Measurements from ENCODE around the gene NECTIN3. TPM values are rescaled to one million over a fixed set of nuclear protein-coding genes. Genes with fewer than 3 reads are reported as not detected.

The NECTIN3 gene
- total RNA-seq, 1 experiment from 2014 or later = 53.7 TPM

DNA sequence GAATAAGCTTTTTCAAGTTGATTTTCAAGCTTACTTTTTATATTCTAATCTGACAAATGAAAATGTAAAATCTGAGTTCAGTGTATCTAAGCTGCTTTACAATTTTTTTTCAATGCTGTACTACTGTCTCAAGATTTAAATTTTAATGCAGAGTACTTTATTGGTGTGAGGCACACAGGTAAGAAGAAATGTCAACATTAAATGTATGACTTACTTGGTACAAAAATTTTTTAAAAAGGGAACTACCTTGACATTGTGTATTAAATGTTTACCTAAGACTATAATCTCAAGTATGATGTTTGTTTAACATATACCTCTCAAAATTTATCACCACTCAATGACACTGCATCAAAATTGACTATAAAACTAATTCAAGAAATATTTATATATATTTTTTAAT lies 62.7 kb downstream of the NECTIN3 start:
- H3K23me2 ChIP-seq (ENCODE audit: insufficient read length, low read depth, low read length, poor library complexity, severe bottlenecking) = no peaks in the 10 kb centered on the region
- Mint-ChIP-seq H3K36me3 (ENCODE audit: insufficient read depth in 1 of 3, low read depth in 3 of 3) (peaks cover 0 to 11% (median 6%) of the 10 kb centered on the region in 3 experiments; a peak in 4 of 7 replicates), H3K27me3 (ENCODE audit: low read depth) (no peaks in the 10 kb centered on the region), H3K4me1 (no peaks in the 10 kb centered on the region), H3K9me3 (no peaks in the 10 kb centered on the region), H3K27ac (no peak overlapping the region), H3K4me3 (no peak overlapping the region)
- no peak overlapping the region for H4K91ac ChIP-seq (ENCODE audit: insufficient read length, low read depth, low read length)
- H3K4me2 ChIP-seq (ENCODE audit: insufficient read depth, insufficient read length, low read length) = no peak overlapping the region
- H2BK12ac ChIP-seq (ENCODE audit: insufficient read length, low read depth, low read length) = no peak overlapping the region
- H3K4ac ChIP-seq (ENCODE audit: low read depth, low read length) = no peak overlapping the region
- no peaks in the 10 kb centered on the region for H3K27me3 ChIP-seq (ENCODE audit: insufficient read depth, low read length)
- H2BK20ac ChIP-seq (ENCODE audit: low read depth, low read length, poor library complexity, severe bottlenecking) = no peak overlapping the region
- no peaks in the 10 kb centered on the region for H3K4me1 ChIP-seq (ENCODE audit: insufficient read depth, low read length)
- TF ChIP-seq, protein P1, sequence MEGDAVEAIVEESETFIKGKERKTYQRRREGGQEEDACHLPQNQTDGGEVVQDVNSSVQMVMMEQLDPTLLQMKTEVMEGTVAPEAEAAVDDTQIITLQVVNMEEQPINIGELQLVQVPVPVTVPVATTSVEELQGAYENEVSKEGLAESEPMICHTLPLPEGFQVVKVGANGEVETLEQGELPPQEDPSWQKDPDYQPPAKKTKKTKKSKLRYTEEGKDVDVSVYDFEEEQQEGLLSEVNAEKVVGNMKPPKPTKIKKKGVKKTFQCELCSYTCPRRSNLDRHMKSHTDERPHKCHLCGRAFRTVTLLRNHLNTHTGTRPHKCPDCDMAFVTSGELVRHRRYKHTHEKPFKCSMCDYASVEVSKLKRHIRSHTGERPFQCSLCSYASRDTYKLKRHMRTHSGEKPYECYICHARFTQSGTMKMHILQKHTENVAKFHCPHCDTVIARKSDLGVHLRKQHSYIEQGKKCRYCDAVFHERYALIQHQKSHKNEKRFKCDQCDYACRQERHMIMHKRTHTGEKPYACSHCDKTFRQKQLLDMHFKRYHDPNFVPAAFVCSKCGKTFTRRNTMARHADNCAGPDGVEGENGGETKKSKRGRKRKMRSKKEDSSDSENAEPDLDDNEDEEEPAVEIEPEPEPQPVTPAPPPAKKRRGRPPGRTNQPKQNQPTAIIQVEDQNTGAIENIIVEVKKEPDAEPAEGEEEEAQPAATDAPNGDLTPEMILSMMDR (conservative IDR thresholded peaks at IDR 0.05) = no peak
- H3K14ac ChIP-seq (ENCODE audit: insufficient read depth, low read length) = no peak overlapping the region
- no peaks in the 10 kb centered on the region for H3K9me3 ChIP-seq (ENCODE audit: control insufficient read depth, low read depth, low read length)
- no peaks in the 10 kb centered on the region for H4K20me1 ChIP-seq (ENCODE audit: control insufficient read depth, insufficient read depth, insufficient read length)
- no peak overlapping the region for H3K23ac ChIP-seq (ENCODE audit: insufficient read length, low read depth, low read length)
- no peak overlapping the region for H3K9ac ChIP-seq (ENCODE audit: extremely low read depth, insufficient read length, low read length)
- no peak overlapping the region for H3K18ac ChIP-seq (ENCODE audit: insufficient read length, low read depth, low read length)
- no peak overlapping the region for H2BK15ac ChIP-seq (ENCODE audit: low read depth, low read length)
- no peaks in the 10 kb centered on the region for H3K79me2 ChIP-seq (ENCODE audit: insufficient read depth, low read length)
- no peak overlapping the region for H2BK120ac ChIP-seq (ENCODE audit: low read depth, low read length, poor library complexity, severe bottlenecking)
- no peak overlapping the region for H4K8ac ChIP-seq (replicated peaks; ENCODE audit: insufficient read length, low read depth, low read length)
- no peak overlapping the region for H4K5ac ChIP-seq (ENCODE audit: insufficient read length, low read depth, low read length)
- H2AK5ac ChIP-seq (ENCODE audit: insufficient read length, low read length) = no peak overlapping the region
- no peak overlapping the region for H2BK5ac ChIP-seq (ENCODE audit: insufficient read length, low read length)
- no peak overlapping the region for H3K27ac ChIP-seq (ENCODE audit: insufficient read length, low read depth, low read length)
- no peak overlapping the region for H3T11ph ChIP-seq (ENCODE audit: low read length)
- no peak for DNase-seq
- H2AFZ ChIP-seq (ENCODE audit: low read length) = no peak overlapping the region
- no peaks in the 10 kb centered on the region for H3K79me1 ChIP-seq (ENCODE audit: insufficient read depth, low read depth, low read length, poor library complexity, severe bottlenecking)
- H3K56ac ChIP-seq (ENCODE audit: insufficient read length, low read depth, low read length) = no peak overlapping the region
